ENCODE results near the gene DCAF5. TPM values are rescaled to one million over a fixed set of nuclear protein-coding genes. Genes with fewer than 3 reads are reported as not detected.

DCAF5 gene
- total RNA-seq, 1 donor from 2014 or later: 54.0 TPM

DNA sequence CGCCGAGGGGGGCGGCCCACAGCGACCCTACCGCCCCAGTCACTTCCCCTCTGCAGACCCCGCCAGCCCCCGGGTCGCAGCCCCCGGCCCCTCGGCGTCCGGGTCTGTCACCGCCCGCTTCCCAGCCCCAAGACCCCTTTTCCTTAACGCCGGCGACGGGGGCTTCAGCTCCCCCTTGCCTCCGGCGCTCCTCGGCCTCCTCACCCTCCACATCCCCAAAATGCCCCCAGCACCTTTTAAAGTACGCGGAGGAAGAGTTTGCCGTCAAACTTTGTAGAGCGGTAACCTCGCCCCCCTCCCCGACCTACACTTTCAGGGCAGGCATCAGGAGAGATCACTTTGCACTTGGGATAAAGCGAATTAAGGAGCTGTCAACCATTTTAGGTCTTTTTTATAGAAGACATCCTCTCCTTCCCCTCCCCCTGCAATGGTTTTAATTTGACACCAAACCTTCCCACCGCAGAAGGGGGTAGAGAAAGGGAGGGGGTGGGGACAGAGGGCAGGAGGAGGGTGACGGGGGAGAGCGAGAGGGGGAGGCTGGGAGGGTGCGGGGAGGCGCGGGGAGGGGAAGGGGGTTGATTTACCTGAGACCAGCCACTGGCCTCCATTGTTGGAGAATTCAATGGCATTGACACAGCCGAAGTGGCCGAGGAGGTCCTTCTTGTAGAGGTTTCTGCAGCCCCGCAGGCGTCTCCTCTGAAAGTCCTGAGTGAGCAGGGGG lies 578 bp downstream of the DCAF5 start:
- DNase-seq (ENCODE audit: missing footprints) (peak; percentile 72), ATAC-seq (peak; percentile 38)
- intact Hi-C loops (cut with DNase I): loop anchor here (5.0 kb wide), 2 partner anchors 75 to 90 kb away; no protein-coding TSS in a partner anchor

DNA sequence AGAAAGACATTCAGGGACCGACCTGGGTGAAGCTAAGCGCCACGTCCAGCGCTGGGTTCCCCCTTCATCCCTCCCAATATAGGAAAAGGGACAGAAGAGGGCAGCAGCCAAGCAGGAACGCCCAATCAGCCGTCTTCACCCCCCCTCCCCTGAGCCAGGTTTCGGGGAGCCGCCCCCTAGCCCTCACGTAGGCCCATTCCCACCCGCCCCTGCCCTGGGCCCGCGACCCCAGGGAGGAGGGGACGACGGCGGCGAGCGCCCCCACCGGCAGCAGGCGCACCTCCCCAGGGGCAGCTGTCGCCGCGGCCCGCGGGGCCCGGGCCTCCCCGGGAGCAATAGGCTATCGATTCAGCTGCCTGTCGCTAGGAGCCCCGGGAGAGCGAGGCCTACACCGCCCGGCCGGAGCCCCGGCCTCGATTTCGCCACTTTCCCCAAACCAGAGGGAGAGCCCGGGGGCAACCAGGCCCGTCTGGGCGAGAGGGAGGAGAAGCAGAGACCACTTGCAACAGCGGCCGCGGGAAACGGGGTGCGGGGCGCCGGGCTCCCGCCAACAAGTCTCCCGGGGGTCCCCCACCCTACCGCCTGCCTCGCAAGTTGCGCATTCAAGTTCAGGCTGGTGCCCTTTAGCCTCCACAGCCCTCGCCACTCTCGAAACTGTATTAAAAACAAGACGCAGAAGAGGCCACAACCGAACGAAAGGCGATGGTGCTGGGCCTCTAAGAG lies 1.3 kb downstream of the DCAF5 start:
- ATAC-seq: peak; percentile 80
- DNase-seq (ENCODE audit: missing footprints): peak; percentile 87
- intact Hi-C loops (cut with DNase I): loop anchor here (5.0 kb wide), 2 partner anchors 76 to 91 kb away; no protein-coding TSS in a partner anchor

DNA sequence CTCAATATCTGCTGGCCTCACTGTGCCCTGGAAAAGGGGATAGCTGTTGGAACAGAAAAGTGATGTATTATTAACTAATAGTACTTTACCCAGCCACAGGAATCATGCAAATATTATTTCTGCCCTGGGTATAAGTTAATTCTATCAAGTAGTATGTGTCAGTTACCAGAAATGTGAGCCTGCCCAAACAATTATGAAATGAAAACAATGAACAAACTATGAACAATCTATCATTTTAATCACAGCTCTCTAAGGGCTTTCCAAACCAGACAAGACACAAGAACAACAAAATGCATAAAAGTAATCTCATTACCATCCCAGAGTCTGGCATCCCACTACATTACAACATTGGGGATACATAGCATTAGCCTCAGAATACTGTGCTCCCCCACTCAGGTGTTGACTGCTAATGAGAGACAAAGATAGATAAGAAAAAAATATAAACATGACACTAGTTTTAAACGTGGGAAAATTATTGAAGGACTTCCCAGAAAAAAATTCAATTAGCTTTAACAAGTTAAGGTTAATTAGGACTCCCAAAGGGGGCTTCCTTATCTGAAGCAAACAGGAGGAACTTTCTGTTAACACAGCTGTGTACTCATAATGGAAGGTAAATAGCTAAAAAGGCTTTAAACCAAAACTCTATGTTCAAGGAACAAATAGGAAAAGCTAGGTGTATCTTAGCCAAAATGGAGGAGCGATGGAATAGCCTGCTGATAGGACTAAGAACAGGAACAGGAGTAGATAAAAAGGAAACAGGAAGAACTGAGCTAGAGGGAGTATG lies 3.3 kb downstream of the DCAF5 start:
- DNase-seq (ENCODE audit: missing footprints) (no peak), ATAC-seq (no peak)
- intact Hi-C loops (cut with DNase I): loop anchor here (5.0 kb wide), 2 partner anchors 78 to 93 kb away; no protein-coding TSS in a partner anchor

DNA sequence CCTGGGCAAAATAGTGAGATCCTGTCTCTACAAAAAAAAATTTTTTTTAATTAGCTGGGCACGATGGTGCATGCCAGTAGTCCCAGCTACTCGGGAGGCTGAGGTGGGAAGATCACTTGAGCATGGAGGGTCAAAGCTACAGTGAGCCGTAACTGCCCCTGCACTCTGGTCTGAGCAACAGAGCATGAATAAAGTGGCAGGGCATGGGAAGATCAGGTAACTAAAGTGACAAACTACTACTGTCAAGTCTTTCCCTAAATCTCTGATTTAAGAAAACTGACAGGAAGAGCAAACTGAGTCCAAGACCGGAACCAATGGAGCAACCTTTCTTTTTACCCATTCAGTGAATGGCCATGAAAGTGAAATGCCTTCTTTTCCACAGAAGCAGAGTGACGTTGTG lies 10.8 kb downstream of the DCAF5 start:
- DNase-seq (ENCODE audit: missing footprints) (no peak), ATAC-seq (no peak)
- intact Hi-C loops (cut with DNase I): no loop called here

DNA sequence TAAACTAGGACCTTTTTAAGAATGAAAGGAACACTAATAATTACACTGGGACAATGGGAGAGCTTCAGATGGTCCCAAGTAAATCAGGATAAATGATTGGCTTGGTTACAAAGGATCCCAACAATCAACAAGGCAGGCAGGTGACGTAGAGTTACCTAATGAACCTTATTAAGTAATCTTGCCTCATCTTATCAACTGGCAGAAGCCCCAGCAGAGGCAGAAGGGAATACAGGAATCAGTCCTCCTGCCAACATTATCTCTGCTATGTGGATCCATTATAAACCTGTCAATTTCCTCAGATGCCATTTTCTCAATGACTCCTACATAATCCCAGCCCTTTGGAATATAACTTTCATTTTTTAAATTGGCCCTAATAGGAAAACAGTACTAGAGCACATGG lies 11.4 kb downstream of the DCAF5 start:
- intact Hi-C loops (cut with DNase I): no loop called here
- ATAC-seq: no peak
- DNase-seq (ENCODE audit: missing footprints): no peak

DNA sequence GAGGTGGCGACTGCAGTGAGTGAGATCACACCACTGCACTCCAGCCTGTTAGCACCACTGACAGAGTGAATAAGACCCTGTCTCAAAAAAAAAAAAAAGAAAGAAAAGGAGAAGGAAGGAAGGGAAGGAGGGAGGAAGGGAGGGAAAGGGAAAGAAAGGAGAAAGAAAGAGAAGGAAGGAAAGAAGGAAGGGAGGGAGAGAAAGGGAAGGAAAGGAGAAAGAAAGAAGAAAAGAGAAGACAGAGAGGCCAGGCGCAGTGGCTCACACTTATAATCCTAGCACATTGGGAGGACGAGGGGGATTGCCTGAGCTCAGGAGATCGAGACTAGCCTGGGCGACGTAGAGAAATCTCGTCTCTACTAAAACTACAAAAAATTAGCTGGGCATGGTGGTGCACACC lies 13.2 kb downstream of the DCAF5 start:
- ATAC-seq (no peak), DNase-seq (ENCODE audit: missing footprints) (no peak)
- intact Hi-C loops (cut with DNase I): no loop called here

DNA sequence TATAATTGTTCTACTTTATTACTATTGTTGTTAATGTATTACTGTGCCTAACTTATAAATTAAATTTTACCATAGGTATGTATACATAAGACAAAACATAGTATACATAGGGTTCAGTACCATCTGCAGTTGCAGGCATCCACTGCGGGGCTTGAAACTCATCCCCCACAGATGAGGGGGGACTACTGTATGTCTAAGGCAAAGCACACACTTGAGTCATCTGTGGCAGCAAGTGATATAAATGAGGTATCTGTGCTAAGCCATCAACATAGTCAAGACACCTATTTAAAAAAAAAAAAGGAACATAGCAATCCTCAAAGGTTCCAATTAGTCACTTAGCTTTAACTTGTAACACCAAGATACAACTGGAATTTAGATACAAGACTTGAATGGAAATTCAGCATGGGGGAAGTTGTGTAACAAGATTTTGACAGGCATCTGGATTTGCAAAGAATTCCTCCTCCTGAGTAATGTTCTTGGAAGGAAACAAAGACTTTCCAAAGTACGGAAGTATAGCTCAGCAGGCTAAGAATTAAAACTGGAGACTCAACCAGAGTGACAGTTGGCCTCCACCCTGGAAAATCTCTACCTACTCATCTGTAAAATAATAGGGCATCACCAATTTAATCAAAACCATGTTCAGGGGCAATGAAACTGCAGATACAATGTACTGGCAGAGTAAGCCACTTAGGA lies 14.9 kb downstream of the DCAF5 start:
- intact Hi-C loops (cut with DNase I): no loop called here
- no peak for DNase-seq (ENCODE audit: missing footprints)
- no peak for ATAC-seq

DNA sequence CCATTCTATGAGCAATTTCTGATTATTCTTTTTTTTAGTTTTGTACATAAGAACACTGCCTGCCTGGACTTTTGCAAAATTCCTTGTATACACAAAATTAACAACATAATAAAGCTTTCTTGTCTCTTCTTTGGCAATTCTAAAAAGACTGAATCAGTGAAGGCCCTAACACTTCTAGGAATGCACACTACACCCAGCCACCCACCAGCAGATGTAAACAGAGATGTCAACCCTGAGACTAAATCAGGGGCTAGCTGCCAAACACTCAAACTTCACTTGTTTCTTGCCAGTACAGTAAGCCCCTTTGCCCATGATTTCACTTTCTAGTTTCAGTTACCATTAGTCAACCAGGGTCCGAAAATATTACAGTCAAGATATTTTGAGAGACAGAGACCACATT lies 15.5 kb downstream of the DCAF5 start:
- no peak for ATAC-seq

DNA sequence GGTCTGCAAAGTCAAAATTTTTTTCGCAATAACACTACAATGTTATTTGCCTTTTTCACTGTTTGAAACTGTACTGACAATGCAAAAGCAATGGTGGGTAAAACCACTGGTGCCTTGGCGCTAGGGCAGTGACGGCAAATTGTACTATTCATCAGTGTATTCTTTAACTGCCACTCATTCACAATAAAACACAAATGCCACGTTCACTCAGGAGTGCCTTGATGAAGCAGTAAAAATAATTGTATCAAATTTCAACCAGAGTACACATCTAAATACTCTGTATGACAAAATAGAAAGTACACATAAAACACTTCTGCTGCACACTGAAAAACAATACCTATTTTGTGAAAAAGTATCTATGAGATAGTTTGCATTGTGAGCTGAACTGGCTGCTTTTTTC lies 17.8 kb downstream of the DCAF5 start:
- DNase-seq (ENCODE audit: missing footprints) (no peak), ATAC-seq (no peak)
- intact Hi-C loops (cut with DNase I): no loop called here

More for the DNA sequence above, 15.5 kb downstream of the DCAF5 start:
- intact Hi-C loops (cut with DNase I): no loop called here
- no peak for DNase-seq (ENCODE audit: missing footprints)

DNA sequence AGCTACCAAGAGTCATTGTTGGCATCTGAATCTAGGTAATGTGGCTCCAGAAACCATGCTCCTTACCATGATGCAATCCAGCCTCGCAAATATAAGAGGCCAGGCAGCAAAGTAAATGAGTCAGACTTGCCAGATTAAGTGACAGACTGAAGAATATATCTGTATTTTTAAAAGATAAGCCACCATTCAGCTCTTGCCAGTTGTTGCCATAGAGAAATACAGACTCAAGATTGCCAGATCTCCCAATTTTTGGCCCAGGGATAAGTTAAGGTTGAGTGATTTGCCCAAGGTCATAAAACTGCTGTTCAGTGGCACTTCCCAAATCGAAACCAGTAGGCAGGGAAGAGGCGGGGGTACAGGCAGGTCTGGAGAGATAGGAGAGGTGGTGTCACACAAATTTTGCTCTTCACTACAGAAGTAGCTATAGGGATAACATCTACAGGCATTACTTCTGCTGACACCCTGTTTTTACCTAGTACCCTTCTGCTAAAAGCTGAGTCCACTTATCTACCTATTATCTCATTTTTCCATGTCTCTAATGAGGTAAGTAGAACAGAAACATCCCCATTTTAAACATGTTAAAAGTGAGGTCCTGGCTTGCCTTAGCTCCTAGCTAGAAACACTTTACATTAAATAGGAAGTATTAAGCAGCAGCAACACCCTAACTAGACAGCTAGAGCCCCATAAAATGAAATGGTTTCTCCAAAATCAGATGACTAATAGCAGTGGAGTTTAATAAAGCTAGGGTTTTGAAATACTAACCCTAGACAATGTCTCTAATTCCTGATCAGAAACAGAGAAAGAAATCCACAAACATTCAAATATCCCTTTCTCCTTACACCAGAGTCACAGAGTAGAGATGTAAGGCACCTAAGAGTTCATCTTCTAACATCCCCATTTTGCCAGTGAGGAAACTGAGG lies 19.5 kb downstream of the DCAF5 start:
- DNase-seq (ENCODE audit: missing footprints): no peak
- intact Hi-C loops (cut with DNase I): no loop called here
- ATAC-seq: no peak

DNA sequence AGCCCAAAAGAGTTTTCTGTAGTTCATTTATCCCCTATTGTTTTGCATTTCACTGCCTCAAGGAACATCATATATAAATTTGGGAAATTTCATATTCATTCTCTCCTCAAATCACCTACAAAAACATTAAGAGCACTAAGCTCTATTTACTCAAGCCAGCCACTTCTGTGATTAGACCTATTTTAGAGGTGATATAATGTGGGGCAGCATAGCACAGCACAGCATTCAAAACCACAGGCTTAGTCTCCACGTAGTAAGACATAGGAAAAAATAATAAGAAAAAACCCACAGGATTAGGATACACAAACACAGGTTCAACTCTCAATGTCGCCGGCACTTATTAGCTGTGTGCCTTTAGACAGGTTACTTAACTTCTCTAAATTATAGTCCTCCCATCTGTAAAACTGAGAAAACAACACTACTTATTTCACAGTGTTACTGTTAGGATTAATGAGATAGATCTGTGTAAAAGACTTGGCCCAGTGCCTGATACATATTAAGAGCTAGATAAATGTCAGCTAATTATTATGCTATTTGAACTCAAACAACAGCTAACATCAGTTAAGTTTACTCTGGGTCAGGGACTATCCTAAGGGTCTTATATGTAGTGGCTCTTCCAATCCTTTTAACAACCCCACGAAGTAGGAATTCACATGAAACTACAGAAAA lies 20.3 kb downstream of the DCAF5 start:
- no peak for DNase-seq (ENCODE audit: missing footprints)
- intact Hi-C loops (cut with DNase I): no loop called here

DNA sequence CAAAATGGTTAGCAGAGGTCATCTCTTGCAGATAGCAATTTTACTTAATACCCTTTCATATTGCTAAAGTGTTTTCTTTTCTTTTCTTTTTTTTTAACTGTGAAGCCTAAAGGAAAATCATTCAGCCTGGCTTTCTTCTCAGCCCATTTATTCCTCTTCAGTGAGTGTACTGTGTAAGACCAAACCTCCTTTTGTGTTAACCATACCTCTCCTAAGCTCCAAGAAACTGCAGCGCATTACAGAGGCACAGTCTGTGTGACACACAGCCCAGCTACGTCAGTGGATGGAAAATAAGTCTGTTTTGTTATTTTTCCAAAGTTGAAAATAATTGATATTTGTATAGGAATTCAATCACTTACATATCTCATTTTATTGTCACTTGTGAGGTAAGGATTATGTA lies 21.7 kb downstream of the DCAF5 start:
- intact Hi-C loops (cut with DNase I): no loop called here
- ATAC-seq (no peak), DNase-seq (ENCODE audit: missing footprints) (no peak)

More for the DNA sequence above, 20.3 kb downstream of the DCAF5 start:
- ATAC-seq: no peak

DNA sequence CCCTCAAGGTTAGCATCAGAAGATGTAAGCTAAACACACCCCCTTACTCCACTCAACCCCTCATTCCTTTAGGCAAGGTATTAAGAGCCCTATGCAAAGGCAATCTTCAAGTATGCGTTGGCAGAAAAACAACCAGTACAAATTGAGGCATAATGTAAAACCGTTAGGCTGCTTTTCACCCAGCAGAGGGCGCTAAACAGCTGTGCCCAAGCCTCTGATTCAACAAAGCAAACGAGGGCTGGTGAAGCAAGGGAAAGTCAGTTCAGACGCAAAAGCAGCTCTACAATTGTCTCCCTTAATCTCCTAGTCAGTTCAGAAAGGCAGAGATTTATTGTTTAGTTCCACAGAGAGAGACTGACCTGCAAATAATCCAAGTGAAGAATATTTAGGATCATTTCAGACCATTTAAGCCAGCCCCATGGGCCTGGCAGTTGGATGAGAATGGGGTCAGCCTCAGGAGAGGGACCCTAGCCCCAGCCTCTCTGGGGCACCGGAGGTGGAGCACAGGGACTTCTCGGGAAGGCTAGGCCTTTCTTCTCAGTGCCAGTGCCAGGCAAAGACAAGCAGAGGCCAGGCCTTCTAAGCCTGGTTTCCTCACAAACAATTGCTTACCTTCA lies 23.5 kb downstream of the DCAF5 start:
- intact Hi-C loops (cut with DNase I): loop anchor here (1.0 to 10.0 kb wide), 3 partner anchors 61 to 331 kb away; partner anchors contain the start of gene EXD2
- DNase-seq (ENCODE audit: missing footprints): peak; percentile 67
- ATAC-seq: peak; percentile 70

DNA sequence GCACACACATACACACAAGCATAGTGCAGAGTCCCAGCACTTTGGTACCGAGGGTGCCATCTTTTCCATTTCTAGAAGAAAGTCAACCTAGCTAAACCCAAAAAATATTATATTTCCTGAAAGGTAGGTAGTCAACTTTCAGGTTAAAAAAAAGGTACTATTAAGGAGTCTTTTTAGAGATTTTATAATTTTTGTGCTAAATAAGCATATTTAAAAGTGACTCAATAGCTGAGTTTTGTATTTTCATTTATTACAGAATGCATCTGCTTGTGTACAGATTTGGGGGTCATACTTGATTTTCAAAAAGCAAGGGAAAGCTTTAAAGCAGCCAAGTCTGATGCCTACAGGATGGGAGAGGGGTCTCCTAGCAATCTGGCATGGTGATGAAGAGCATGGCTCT lies 34.6 kb downstream of the DCAF5 start:
- ATAC-seq: no peak
- no peak for DNase-seq (ENCODE audit: missing footprints)
- intact Hi-C loops (cut with DNase I): no loop called here

DNA sequence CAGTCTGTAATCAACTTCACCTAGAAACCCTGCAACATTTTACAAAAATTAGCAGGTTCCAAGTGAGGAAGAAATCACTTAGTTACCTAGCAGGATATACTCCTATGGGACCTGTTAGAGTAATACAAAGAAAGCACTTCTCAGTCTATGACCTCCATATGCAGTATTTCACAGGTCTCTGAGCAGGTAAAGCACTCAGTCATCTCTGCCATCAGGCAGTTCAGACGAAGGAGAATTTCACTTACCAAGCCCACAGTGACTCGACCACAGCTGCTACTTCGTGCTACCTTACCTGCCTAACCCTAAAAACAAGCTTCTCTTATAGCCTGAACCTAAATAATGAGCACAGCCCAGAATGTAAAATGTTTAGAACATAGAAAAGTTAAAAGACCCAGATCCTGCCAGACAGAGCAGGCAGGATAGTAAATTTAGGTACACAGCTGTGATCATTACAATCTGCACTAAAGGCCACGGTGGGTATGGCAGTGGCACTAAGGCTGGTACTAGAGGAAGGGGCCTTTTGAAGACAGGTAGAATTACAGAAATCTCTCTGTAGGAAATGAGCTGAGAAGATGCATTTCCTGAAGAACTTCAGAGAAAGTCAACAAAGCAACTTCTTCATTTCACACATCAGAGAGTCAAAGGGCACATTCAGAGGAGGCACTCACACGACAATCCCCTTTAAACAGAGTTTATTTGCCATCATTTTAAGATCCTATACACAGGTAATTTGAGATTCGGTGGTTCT lies 35.7 kb downstream of the DCAF5 start:
- no peak for ATAC-seq
- intact Hi-C loops (cut with DNase I): no loop called here
- DNase-seq (ENCODE audit: missing footprints): no peak

Data from Right ventricle myocardium inferior (tissue), 1 donor.